HepG2 (cell line): ENCODE data around the gene ELP5. TPM values are rescaled to one million over a fixed set of nuclear protein-coding genes. Genes with fewer than 3 reads are reported as not detected.
A peak's percentile ranks its signal among the peaks of the same experiment; 100 is the strongest.

Experiments used
- ATM ChIP-seq: fragments of 450-650 bp; IDR thresholded peaks from 2 replicates; pipeline ENCODE4 v1.7.1; 2017; ENCODE audit warnings: mild to moderate bottlenecking, borderline replicate concordance
- CBFB ChIP-seq: sonication (generic); formaldehyde crosslinking; IDR thresholded peaks from 2 replicates; pipeline ENCODE4 v1.4.0; 2020; ENCODE audit warnings: missing genetic modification reagents
- KMT2B ChIP-seq: IDR thresholded peaks from 2 replicates; pipeline ENCODE4 v1.6.1; 2016; ENCODE audit warnings: missing genetic modification reagents, missing compliant biosample characterization
- MED8 ChIP-seq: sonication (generic); formaldehyde crosslinking; IDR thresholded peaks from 2 replicates; pipeline ENCODE4 v1.8.1; 2023; ENCODE audit warnings: mild to moderate bottlenecking, missing genetic modification reagents; ENCODE audit not compliant: insufficient replicate concordance
- MYNN ChIP-seq: sonication (generic); formaldehyde crosslinking; IDR thresholded peaks from 2 replicates; pipeline ENCODE4 v1.4.0; 2020; ENCODE audit warnings: mild to moderate bottlenecking, low read depth, missing genetic modification reagents
- RORA ChIP-seq: sonication (generic); formaldehyde crosslinking; IDR thresholded peaks from 2 replicates; pipeline ENCODE4 v1.5.0; 2020; ENCODE audit warnings: mild to moderate bottlenecking, missing genetic modification reagents, moderate library complexity
- SIN3A ChIP-seq: IDR thresholded peaks from 2 replicates; pipeline ENCODE4 v1.6.1; 2011; ENCODE audit warnings: low read depth, mild to moderate bottlenecking, control low read depth, low read length, borderline replicate concordance
- SMC3 ChIP-seq: IDR thresholded peaks from 2 replicates; pipeline ENCODE4 v1.6.1; 2011; ENCODE audit warnings: low read length, improper control_type of control experiment
- WIZ ChIP-seq: sonication (generic); formaldehyde crosslinking; IDR thresholded peaks from 2 replicates; pipeline ENCODE4 v1.5.1; 2020; ENCODE audit warnings: mild to moderate bottlenecking, missing genetic modification reagents
- ZFAT ChIP-seq: sonication (generic); formaldehyde crosslinking; conservative IDR thresholded peaks from 2 replicates; pipeline ENCODE4 v1.8.1; 2023; ENCODE audit warnings: missing genetic modification reagents, inconsistent platforms
- ZNF7 ChIP-seq: IDR thresholded peaks from 2 replicates; pipeline ENCODE4 v1.6.1; 2016; ENCODE audit warnings: missing biosample characterization, missing genetic modification reagents
- ZNF839 ChIP-seq: sonication (generic); formaldehyde crosslinking; IDR thresholded peaks from 2 replicates; pipeline ENCODE4 v1.4.0; 2020; ENCODE audit warnings: missing genetic modification reagents, mild to moderate bottlenecking, borderline replicate concordance
- ZNF879 ChIP-seq: sonication (generic); formaldehyde crosslinking; IDR thresholded peaks from 2 replicates; pipeline ENCODE4 v1.8.1; 2023; ENCODE audit warnings: missing genetic modification reagents
- polyA plus RNA-seq, 8 experiments: library from polyadenylated mRNA; depleted of rRNA in 3 of 8; stranded (reverse) in 7 of 8; unstranded in 1 of 8; fragments of >200 nt; fragmentation: Illumina TruSeq in 4 of 8; extraction: Trizol in 4 of 8; gene quantifications; 2 replicates each; pipeline versions ENCODE4 v1.2.1 to v1.2.3, GENCODE V29; 2011 to 2016; ENCODE audit warnings: low read depth in 4 of 8, missing spikeins in 1 of 8, mixed read lengths in 1 of 8; ENCODE audit not compliant: insufficient read depth in 1 of 8
- total RNA-seq, 5 experiments: library from RNA; depleted of rRNA; stranded (reverse); fragments of >200 nt; fragmentation: Illumina TruSeq; extraction: Trizol; gene quantifications; 2 replicates each; pipeline ENCODE4 v1.2.3, GENCODE V29; 2016; ENCODE audit warnings: low read depth in 1 of 5
- TF ChIP-seq, protein P1 (sequence below): sonication (generic); formaldehyde crosslinking; IDR thresholded peaks from 2 replicates; pipeline ENCODE4 v1.8.0; 2022; ENCODE audit warnings: missing genetic modification reagents, low read depth, mild to moderate bottlenecking, borderline replicate concordance
- TF ChIP-seq, protein P2 (sequence below): sonication (generic); formaldehyde crosslinking; IDR thresholded peaks from one replicate; pipeline ENCODE4 v1.5.1; 2020; ENCODE audit warnings: mild to moderate bottlenecking, missing genetic modification reagents; ENCODE audit errors: not compliant biosample characterization
- TF ChIP-seq, protein P3 (sequence below): sonication (generic); formaldehyde crosslinking; IDR thresholded peaks from 2 replicates; pipeline ENCODE4 v1.4.0; 2020; ENCODE audit warnings: mild to moderate bottlenecking, missing genetic modification reagents, borderline replicate concordance

The ELP5 gene
- total and polyA plus RNA-seq, 2 of the 13 experiments (the other 11 are each of a cell fraction or from before 2014, with no cell fraction given) = 67.6 to 69.8 TPM

DNA sequence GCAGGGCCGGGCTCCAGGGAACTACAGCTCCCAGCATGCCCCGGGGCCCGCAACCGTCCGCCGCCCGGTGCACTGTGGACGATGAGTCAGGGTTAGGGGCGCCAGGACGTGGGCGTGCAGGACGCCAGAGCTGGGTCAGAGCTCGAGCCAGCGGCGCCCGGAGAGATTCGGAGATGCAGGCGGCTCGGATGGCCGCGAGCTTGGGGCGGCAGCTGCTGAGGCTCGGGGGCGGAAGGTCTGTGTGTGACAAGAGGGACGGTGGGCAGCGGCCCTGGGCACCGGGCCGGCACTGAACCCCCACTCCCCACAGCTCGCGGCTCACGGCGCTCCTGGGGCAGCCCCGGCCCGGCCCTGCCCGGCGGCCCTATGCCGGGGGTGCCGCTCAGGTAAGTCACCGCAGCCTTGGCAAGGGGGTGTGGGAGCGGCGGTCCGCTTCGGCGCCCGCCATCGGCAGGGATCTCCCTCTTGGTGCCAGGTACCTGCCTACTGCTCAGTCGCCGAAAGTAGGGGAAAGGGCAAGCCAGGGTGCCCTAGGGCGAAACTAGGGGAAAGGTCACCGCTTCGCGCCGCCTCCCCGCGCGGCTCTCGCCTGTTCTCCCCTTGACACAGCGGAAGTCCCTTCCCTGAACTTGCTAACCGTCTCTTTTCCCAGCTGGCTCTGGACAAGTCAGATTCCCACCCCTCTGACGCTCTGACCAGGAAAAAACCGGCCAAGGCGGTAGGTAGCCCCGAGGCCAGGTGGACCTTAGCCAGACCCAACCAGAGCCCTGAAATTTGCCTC is 32.0 kb upstream of the ELP5 start, which contains the start of the genes ACADVL and DLG4 (continued):
- TF ChIP-seq, protein P1, sequence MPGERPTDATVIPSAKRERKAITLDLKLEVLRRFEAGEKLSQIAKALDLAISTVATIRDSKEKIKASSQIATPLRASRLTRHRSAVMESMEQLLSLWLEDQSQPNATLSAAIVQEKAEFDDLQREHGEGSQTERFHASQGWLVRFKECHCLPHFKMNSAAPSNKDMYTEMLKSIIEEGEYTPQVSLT (CRISPR knock-in tag) = no peak; the same call in 1 of the 2 replicates
- no peak for TF ChIP-seq SMC3
- TF ChIP-seq ATM = no peak
- no peak for TF ChIP-seq MYNN (CRISPR knock-in tag)
- TF ChIP-seq ZNF839 (CRISPR knock-in tag) = peak; percentile 87; the same call in 1 of the 2 replicates
- TF ChIP-seq KMT2B (CRISPR knock-in tag) = no peak
- TF ChIP-seq MED8 (CRISPR knock-in tag) = no peak
- TF ChIP-seq RORA (CRISPR knock-in tag) = no peak
- no peak for TF ChIP-seq ZNF7 (CRISPR knock-in tag)
- no peak; the same call in 1 of the 2 replicates for TF ChIP-seq CBFB
- TF ChIP-seq, protein P2, sequence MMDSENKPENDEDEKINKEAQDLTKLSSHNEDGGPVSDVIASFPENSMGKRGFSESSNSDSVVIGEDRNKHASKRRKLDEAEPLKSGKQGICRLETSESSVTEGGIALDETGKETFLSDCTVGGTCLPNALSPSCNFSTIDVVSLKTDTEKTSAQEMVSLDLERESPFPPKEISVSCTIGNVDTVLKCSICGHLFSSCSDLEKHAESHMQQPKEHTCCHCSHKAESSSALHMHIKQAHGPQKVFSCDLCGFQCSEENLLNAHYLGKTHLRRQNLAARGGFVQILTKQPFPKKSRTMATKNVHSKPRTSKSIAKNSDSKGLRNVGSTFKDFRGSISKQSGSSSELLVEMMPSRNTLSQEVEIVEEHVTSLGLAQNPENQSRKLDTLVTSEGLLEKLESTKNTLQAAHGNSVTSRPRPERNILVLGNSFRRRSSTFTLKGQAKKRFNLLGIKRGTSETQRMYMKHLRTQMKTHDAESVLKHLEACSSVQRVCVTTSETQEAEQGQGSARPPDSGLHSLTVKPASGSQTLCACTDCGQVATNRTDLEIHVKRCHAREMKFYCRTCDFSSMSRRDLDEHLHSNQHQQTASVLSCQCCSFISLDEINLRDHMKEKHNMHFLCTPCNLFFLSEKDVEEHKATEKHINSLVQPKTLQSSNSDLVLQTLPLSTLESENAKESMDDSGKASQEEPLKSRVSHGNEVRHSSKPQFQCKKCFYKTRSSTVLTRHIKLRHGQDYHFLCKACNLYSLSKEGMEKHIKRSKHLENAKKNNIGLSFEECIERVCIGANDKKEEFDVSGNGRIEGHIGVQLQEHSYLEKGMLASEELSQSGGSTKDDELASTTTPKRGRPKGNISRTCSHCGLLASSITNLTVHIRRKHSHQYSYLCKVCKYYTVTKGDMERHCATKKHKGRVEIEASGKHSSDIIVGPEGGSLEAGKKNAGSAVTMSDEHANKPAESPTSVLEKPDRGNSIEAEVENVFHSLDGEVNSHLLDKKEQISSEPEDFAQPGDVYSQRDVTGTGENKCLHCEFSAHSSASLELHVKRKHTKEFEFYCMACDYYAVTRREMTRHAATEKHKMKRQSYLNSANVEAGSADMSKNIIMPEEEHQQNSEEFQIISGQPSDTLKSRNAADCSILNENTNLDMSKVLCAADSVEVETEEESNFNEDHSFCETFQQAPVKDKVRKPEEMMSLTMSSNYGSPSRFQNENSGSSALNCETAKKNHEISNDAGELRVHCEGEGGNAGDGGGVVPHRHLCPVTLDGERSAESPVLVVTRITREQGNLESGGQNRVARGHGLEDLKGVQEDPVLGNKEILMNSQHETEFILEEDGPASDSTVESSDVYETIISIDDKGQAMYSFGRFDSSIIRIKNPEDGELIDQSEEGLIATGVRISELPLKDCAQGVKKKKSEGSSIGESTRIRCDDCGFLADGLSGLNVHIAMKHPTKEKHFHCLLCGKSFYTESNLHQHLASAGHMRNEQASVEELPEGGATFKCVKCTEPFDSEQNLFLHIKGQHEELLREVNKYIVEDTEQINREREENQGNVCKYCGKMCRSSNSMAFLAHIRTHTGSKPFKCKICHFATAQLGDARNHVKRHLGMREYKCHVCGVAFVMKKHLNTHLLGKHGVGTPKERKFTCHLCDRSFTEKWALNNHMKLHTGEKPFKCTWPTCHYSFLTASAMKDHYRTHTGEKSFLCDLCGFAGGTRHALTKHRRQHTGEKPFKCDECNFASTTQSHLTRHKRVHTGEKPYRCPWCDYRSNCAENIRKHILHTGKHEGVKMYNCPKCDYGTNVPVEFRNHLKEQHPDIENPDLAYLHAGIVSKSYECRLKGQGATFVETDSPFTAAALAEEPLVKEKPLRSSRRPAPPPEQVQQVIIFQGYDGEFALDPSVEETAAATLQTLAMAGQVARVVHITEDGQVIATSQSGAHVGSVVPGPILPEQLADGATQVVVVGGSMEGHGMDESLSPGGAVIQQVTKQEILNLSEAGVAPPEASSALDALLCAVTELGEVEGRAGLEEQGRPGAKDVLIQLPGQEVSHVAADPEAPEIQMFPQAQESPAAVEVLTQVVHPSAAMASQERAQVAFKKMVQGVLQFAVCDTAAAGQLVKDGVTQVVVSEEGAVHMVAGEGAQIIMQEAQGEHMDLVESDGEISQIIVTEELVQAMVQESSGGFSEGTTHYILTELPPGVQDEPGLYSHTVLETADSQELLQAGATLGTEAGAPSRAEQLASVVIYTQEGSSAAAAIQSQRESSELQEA (CRISPR knock-in tag) = peak; percentile 92
- TF ChIP-seq WIZ (CRISPR knock-in tag) = no peak
- TF ChIP-seq SIN3A = peak; percentile 68; the same call in 1 of the 2 replicates
- TF ChIP-seq ZNF879 = 0 out of 2 replicates have a peak, but pooled peaks have one; percentile 52
- no peak for TF ChIP-seq ZFAT
- TF ChIP-seq, protein P3, sequence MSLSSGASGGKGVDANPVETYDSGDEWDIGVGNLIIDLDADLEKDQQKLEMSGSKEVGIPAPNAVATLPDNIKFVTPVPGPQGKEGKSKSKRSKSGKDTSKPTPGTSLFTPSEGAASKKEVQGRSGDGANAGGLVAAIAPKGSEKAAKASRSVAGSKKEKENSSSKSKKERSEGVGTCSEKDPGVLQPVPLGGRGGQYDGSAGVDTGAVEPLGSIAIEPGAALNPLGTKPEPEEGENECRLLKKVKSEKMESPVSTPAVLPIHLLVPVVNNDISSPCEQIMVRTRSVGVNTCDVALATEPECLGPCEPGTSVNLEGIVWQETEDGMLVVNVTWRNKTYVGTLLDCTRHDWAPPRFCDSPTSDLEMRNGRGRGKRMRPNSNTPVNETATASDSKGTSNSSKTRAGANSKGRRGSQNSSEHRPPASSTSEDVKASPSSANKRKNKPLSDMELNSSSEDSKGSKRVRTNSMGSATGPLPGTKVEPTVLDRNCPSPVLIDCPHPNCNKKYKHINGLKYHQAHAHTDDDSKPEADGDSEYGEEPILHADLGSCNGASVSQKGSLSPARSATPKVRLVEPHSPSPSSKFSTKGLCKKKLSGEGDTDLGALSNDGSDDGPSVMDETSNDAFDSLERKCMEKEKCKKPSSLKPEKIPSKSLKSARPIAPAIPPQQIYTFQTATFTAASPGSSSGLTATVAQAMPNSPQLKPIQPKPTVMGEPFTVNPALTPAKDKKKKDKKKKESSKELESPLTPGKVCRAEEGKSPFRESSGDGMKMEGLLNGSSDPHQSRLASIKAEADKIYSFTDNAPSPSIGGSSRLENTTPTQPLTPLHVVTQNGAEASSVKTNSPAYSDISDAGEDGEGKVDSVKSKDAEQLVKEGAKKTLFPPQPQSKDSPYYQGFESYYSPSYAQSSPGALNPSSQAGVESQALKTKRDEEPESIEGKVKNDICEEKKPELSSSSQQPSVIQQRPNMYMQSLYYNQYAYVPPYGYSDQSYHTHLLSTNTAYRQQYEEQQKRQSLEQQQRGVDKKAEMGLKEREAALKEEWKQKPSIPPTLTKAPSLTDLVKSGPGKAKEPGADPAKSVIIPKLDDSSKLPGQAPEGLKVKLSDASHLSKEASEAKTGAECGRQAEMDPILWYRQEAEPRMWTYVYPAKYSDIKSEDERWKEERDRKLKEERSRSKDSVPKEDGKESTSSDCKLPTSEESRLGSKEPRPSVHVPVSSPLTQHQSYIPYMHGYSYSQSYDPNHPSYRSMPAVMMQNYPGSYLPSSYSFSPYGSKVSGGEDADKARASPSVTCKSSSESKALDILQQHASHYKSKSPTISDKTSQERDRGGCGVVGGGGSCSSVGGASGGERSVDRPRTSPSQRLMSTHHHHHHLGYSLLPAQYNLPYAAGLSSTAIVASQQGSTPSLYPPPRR (CRISPR knock-in tag) = no peak
